Effector CD8-positive, alpha-beta T cell (primary cell): Measurements from ENCODE around the gene PNMA5.
"Not testable (repeated sequence)": the region's sequence is repeated elsewhere in the genome, so short reads cannot be mapped to it uniquely, and the experiment has no call there.

Experiments
- DNase-seq: peaks from one replicate; lab custom pipeline; 2025; lab: John Stamatoyannopoulos, UW
- total RNA-seq, 4 experiments: gene quantifications; one replicate each; lab custom pipeline; 2026; lab: John Stamatoyannopoulos, UW

The PNMA5 gene
- total RNA-seq = 0 to 1.1 (median 0.27) reads per million in 4 experiments

GRCh38 chrX:152993933-152994332 lies at the start of gene PNMA5:
TSS of gene PNMA5 (minus strand) at chrX:152994116. CDS start at chrX:152991598, 2,518 bp downstream.
- no peak for DNase-seq

- DNase-seq = peak; percentile 37
Measured at GRCh38 chrX:153032397-153033118, 38.6 kb upstream of the PNMA5 start.

- no peak for DNase-seq
Measured at GRCh38 chrX:153030801-153031200, 36.9 kb upstream of the PNMA5 start.

DNA sequence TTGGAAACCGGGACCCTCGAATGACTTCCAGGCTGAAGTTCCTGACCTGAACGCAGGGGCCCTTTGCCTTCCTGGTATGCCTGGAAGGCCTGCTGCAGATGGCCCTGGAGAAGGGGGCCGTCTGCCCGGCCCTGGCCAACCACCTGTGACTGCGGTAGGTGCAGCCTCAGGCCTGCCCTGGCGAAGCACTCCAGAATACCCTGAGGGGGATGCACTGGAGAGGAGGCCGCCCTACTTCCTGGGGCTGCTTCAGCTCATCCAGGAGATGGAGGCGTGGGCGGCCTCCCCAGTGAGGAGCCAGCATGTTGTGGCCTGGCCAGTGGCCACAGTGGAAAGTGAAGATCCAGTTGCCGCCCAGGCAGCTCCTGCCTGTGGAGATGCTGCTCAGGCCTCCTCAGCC lies 36.0 kb upstream of the PNMA5 start:
- no peak for DNase-seq

GRCh38 chrX:153029162-153029561 lies 35.2 kb upstream of the PNMA5 start:
- no peak for DNase-seq

DNA sequence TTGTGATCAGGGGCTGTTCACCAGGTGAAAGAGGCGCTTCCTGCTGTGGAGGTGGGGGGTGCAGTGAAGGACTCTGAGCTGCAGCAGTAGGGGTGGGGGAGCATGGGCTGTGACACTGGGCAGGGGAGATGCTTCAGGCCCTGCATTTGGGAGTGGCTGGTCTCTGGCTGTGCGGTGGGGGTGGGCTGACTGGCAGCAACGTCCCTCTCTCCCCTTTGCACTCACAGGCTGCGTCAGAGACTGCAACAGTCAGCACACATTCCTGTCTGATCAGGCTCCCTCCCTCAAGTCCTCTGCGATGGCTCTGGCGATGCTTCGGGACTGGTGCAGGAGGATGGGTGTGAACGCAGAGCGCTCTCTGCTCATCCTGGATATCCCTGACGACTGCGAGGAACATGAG lies 34.6 kb upstream of the PNMA5 start:
- DNase-seq = not testable (repeated sequence)

GRCh38 chrX:153026501-153026900 lies 32.6 kb upstream of the PNMA5 start:
- not testable (repeated sequence) for DNase-seq

DNA sequence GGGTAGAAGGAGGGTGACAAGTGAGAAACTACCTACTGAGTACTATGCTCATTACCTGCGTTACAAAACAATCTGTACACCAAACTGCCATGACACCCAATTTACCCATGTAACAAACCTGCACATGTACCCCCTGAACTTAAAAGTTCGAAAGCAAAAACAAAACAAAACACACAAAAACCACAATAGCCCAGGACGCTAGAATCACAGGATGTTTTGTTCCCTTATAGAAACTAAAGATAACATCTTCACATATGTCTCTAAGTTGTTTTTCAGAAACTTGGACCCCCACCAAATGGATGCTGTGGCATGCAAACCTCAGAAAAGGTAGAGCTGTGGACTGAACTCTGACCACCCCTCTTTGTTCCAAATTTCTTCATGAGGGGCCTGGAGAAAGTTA lies 25.2 kb upstream of the PNMA5 start:
- no peak for DNase-seq

DNA sequence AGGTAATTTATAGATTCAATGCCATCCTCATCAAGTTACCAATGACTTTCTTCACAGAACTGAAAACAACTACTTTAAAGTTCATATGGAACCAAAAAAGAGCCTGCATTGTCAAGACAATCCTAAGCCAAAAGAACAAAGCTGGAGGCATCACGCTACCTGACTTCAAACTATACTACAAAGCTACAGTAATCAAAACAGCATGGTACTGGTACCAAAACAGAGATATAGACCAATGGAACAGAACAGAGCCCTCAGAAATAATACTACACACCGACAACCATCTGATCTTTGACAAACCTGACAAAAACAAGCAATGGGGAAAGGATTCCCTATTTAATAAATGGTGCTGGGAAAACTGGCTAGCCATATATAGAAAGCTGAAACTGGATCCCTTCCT lies 23.3 kb upstream of the PNMA5 start:
- DNase-seq = not testable (repeated sequence)

DNA sequence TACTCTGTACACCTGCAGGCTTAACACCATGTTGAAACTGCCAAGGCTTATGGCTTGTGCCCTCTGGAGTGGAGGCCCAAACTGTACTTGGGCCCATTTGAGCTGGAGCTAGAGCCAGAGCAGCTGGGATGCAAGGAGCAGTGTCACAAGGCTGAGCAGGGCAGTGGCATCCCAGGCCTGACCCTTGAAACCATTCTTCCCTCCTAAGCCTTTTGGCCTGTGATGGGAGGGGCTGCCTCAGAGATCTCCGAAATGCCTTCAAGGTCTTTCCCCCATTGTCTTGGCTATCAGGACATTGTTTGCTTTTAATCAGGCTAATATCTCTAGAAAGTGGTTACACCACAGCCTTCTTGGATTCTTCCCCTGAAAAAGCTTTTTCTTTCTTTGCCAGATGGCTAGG lies 10.9 kb upstream of the PNMA5 start:
- DNase-seq = no peak

DNA sequence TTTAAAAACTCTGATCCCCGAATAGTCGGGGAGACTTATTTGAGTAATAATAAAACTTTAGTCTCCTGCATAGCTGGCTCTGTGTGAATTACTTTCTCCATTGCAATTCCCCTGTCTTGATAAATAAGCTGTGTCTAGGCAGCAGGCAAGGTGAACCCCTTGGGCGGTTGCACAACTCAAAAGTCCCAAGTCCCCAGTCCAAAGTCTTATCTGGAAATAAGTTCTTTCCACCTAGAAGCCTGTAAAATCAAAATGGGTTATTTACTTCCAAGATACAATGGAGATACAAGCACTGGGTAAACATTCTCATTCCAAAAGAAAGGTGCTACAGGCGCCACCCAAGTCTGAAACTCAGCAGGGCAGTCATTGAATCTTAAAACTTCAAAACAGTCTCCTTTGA lies 10.1 kb upstream of the PNMA5 start:
- DNase-seq = no peak

DNA sequence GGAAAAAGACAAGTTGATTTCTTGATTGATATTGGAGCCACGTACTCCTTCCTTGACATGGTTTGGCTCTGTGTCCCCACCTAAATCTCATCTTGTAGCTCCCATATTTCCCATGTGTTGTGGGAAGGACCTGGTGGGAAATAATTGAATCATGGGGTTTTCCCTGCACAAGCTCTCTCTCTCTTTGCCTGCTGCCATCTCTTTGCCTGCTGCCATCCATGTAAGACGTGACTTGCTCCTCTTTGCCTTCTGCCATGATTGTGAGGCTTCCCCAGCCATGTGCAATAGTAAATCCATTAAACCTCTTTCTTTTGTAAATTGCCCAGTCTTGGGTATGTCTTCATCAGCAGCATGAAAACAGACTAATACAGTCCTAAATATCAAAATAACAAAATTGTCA lies 8.3 kb upstream of the PNMA5 start:
- not testable (repeated sequence) for DNase-seq

DNA sequence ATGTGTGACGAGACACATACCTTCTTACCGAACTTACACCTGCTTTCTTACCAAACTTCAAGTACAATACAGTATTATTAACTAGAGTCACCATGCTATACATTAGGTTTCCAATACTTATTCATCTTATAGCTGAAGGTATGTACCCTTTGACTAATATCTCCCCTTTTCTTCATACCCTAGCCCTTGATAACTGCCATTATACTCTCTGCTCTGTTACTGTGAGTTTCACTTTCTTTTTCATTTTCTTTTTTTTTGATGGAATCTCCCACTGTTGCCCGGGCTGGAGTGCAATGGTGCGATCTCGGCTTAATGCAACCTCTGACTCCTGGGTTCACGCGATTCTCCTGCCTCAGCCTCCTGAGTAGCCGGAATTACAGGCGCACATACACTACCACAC lies 3.4 kb upstream of the PNMA5 start:
- no peak for DNase-seq

GRCh38 chrX:152992115-152992514 lies 1.8 kb downstream of the PNMA5 start:
- DNase-seq = no peak

DNA sequence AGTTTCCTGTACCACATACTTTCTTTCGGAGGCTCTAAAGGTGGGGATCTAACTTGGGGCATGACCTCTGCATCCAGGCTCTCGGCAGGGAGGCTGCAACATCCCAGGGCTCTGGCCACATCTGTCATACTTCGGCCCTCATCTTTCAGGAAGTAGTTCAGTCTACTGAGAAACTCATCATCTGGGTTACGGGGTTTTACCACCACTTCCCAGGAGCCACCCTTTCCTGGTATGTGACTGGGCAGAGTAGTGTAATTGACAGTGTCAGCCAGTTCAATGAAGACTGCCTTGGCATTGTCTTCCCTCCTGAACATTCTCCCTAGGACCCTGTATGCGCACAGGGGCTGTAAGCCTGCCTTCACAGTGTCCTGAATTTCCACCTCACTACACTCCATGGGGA lies 2.8 kb downstream of the PNMA5 start:
- DNase-seq = no peak

DNA sequence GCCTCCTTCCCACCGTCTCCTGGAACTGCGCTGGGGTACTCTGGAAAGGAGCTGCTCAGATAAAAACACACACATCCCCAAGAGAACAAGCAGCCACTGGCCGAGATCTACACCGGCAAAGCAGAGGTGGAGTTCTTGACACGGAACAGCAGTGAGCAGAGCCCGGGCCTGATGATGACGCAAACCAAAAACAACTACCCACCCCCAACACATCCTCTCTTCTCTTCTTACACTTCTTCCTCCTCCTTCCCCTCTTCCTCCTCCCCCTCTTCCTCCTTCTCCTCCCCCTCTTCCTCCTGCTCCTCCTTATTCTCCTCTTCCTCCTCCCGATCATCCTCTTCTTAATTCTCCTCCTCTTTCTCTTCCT lies 4.6 kb downstream of the PNMA5 start:
- DNase-seq = no peak

GRCh38 chrX:152988536-152989291 lies 5.2 kb downstream of the PNMA5 start:
- no peak for DNase-seq

GRCh38 chrX:152987801-152988200 lies 6.1 kb downstream of the PNMA5 start:
- DNase-seq = no peak

- DNase-seq = not testable (repeated sequence)
Measured at GRCh38 chrX:152987156-152987555, 6.8 kb downstream of the PNMA5 start.

GRCh38 chrX:152985383-152985782 lies 8.5 kb downstream of the PNMA5 start:
- not testable (repeated sequence) for DNase-seq

DNA sequence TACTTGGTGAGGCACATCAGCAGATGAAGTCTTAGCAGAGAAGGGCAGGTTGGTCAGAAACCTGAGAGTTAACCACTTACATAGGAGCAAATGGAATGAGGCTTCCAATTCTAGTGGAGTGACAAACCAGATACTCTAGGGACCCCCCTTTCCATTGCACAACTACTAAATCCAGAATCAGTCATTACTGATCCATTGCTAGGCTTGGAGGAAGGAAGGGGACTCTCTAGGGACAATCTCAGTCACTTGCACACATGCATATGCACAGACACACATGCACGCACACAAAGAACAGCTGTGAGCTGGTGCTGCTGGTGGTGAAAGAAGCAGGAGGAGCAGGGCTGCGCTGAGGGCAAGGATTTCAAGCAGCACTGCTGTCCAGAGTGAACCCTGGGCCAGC lies 25.7 kb downstream of the PNMA5 start:
- no peak for DNase-seq

DNA sequence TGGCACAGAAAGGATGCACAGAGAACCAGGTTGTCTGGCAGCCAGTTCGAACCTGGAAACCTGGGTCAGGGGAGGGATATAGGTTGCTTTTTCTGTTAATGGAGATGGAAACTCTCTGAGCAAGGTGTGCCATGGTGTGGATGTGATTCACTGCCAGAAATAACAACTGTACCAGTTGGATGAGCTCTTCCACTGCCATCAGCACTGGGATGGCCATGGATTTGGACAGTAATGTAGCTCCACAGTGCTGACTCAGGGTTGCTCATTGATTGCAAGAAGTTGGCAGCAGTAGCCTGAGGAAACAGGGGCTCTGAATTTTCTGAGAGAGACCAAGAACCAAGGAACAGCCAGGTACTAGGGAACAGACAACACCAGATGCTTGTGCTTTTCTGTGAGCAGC lies 33.8 kb downstream of the PNMA5 start:
- DNase-seq = no peak

DNA sequence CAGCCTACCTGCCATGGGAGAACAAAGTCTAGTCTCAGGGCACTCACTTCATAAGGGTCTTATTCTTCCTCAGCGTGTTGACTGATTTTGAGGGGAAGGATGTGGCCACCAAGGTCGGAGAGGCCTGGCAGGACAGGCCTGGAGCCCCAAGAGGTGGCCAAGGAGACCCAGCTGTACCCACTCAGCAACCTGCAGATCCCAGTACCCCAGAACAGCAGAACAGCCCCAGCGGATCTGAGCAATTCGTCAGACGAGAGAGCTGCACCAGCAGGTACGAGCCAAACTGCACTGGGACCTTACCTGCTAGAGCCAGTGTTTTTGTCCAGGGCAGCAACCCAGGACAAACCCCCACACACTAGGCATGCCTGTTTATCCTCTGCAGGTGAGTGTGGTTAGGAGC lies 34.3 kb downstream of the PNMA5 start:
- DNase-seq = no peak
